Measurements from ENCODE around the gene NAV3.

NAV3 gene

DNA sequence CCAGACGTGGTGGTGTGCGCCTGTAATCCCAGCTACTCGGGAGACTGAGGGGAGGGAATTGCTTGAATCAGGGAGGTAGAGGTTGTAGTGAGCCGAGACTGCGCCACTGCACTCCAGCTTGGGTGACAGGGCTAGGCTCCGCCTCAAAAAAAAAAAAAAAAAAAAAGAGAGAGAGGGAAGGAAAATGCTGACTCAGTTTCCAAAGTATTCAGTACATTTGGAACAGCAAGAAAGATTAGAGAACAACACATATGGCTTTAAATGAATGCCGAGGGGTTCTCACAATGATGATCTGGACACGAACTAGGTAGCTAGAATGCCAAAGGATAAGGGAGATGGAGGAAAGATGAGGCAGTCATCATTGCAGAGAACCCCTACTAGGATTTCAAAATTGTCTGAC is 97.4 kb downstream of the NAV3 start:
- DNase-seq (ENCODE audit: low spot score), result no peak

DNA sequence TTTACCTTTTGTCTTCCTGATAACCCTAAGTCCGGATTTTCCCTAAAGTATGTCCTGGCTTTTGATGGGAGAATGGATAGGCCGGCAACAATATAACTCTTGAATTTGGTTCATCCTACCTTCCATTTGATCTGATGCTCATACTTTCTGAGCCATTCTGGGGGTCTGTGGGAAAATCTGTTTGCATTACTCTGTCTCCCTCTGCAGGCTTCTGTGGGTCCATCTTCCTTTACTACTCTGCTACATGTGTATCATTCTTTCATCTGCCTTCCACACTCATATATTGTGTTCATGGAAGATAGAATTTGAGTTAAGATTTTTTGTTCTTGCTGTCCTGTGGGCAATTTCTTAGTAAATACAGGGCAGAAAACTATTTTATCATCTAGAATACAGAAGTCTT is 101.5 kb downstream of the NAV3 start:
- DNase-seq (ENCODE audit: low spot score), result peak; percentile 40

DNA sequence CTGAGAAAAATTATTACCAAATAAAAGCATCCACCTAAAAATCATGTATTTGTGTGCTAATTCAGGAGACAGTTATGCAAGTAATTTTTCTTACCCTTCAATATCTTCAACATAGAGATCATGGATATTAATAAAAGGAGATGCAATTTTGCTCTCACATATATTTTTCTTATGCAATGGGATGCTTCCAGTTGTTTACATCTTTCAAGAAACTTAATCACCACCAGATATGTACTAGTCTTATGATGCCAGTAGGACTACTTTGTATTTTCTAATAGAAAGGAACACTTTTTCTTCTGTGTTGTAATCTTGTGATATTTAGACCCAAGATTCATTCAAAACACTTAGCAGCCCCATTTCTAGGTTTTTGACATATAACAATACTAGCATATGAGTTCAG is 107.6 kb downstream of the NAV3 start:
- no peak for DNase-seq (ENCODE audit: low spot score)

DNA sequence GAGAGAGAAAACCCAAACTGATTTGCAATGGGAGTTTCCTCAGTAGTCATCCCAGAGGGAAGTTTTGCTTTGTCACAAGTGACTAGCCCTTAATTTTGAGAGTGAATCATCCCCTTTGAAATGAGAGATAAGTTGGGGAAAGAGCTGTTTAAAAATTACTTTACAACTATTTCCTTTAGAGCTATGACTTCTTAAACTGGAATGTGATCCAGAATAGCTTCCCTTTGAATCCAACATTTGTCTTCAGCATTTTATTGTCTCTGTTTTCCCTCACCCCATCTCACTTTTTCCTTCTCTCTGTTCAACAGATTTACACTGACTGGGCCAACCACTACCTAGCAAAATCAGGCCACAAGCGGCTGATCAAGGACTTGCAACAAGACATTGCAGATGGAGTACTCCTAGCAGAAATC is 109.3 kb downstream of the NAV3 start:
- peak; percentile 13 for DNase-seq (ENCODE audit: low spot score)

DNA sequence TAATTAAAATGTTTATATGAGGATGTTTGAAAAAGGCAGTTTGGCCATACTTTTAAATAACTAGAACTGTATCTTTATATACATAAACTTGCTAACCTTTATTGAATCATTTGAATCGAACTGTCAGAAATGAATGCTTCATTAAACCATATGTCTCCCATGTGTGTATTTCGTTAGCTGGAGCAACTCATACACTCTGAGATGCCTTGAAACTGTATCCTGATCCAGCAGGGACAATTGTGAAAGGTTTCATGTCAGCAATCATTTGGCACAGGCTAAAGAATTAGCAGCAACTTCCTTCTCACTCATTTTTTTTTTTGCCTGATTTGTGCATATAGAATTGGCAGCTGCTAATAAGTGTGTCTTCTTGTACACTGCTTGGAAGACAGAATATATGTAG is 109.9 kb downstream of the NAV3 start:
- DNase-seq (ENCODE audit: low spot score), result no peak

DNA sequence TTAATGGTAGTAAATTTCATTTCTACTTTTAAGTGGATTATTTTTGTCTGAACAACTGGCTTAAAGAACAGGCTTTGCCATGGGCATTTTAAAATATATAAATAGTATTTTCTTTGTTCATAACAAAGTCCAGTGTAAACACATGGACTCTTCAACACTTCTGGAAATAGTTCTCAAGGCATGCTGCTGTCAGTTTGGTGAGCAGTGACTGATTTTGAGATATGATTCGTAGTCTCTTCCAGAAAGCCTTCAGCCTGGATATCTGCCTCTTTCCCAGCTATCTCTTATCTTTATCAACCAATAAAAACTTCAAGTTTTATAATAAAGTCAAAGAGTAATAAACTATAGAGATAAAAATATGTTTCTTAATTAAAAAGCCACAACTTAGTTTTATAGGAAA is 110.7 kb downstream of the NAV3 start:
- DNase-seq (ENCODE audit: low spot score), result no peak

DNA sequence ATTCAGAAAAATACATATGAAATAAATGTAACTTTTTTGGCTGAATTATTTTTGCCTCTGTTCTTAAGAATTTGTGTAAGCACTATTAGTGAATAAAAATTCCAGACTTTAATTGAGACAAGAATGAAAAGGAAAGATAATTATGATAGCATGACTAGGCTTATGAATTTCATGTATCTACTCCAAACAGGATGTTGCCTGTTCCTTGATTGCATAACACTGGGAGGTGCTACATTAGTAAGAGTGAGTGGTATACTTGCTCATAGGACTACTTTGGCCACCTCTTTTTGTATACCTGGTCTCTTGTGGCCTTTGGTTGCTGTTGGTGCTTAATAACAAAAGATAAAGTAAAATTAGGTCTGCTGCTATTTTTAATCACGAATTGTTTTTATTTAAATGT is 112.8 kb downstream of the NAV3 start:
- no peak for DNase-seq (ENCODE audit: low spot score)

DNA sequence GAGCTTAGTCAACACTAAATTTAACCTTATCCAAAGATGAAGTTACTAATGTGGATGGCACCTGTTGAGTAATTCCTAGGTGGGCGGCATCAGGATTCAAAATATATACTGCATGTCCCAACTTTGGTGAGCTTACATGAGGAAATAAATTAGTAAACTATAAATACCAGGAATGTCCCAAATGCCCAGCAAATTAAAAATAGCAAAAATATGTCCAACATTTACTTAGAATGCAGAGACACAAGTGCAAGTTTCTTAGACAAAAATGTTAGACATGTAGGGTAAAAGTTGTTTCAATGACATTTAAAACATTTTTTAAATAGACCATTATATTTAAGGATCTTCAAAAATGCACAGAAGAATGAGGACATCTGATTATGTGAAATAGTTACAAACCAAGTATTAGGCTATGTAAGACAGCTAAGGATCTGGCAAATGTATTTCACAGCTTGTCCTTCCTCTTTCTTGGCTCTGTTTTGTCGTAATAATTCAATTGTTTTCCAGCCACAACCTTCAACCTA is 115.9 kb downstream of the NAV3 start:
- DNase-seq (ENCODE audit: low spot score), result no peak

DNA sequence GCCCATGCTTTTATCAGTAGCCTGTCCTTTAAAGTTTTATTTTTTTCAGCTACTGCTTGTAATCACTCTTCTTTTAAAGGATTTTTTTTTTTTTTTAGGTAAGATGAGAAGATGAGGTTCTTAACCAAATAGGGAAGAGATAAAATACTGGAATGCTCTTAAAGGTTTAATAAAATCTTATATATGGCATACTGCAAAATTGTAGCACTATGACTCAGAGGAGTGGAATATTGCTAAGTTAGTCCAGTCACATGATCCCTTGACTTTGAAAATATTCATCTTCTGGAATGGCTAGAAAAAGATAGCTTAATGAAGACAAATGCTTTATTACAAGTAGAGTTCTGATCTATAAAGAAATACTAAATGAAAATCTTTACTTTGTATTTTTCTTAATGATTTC is 116.6 kb downstream of the NAV3 start:
- DNase-seq (ENCODE audit: low spot score), result no peak

DNA sequence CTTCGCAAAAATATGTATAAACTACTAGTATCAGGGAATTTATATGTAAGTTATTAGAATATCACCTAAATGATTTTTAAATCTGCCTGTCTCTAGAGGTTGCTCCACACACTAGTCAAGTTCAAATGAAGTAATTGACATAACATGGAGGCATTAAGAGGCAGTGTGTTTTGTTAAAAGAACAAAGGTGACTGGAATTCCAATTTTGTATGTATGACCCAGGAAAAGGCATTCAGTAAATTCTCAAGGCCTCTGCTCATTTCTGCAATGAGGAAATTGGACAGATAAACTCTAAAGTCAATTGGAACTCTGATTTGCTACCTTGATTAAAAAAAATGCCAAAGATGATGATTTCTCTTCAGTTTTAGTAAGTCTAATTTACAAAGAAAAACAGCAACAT is 117.1 kb downstream of the NAV3 start:
- DNase-seq (ENCODE audit: low spot score), result no peak

DNA sequence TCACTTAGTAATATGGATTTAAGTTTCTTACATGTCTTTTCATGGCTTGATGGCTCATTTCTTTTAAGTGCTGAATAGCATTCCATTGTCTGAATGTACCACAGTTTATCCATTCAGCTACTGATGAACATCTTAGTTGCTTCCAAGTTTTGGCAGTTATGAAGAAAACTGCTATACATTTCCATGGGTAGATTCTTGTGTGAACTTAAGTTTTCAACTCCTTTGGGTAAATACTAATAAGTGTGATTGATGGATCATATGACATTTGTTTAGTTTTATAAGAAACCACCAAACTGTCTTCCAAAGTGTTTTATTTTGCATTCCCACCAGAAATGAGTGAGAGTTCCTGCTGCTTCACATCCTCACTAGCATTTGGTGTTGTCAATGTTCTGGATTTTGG is 119.2 kb downstream of the NAV3 start:
- no peak for DNase-seq (ENCODE audit: low spot score)

DNA sequence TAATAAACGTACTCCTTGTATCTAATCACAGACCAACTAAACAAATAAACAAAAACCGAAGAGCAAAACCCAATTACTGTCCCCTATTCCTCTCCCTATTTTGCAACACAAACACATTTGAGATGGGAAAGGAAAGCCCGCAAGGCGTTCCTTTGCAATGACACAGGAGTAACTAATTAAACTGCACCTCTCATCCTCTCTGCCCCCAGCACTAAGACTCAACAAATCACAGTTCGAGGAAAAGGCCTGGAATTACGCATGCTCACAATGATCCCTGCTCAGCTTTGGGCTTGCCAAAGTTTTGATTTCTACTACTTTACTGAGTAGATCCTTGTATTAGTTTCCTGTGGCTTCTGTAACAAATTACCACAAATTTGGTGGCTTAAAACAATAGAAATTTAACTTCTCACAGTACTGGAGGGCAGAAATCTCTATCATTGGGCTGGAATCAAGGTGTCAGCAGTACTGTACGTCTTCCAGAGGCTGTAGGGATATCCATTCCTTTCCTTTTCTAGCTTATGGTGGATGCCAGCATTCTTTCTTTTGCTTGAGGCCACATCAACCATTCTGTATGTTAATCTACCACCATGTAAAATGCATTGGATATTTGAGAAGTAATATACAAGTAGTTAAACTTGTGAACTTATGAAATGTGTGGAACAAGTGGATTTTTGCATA is 123.0 kb downstream of the NAV3 start:
- no peak for DNase-seq (ENCODE audit: low spot score)

DNA sequence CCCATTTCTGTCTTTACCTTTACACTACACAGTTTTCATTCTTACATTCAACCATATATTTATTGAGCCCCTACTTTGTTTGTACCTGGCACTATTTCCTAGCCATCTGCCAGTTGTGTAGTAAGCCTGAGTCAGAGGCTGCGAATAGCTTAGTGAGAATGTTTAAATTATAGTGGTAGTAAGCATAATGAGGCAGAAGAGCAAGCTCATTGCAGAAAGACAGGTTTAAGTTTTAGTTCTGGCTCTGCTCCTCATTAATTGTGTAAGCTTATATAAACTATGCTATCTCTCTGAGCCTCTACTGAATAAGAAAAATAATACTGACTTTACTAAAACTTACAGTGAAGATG is 123.5 kb downstream of the NAV3 start:
- DNase-seq (ENCODE audit: low spot score), result no peak

DNA sequence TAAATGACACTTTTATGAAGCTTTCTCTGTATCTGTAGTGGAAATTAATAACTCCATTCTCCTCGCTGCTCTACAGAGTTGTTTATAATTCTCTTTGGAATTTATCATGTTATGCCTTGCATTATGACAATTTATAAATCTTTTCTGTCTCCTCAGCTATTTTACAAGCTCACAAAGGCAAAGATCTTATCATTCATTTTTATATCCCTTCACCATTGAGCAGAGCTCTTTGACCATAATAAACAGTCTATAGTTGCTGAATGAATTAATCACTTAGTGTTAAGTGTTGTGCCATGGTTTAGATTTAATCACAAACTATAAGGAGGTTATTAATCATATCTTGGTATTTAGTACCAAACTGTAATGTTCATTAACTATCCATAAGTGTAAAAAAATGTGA is 126.4 kb downstream of the NAV3 start:
- DNase-seq (ENCODE audit: low spot score), result no peak

DNA sequence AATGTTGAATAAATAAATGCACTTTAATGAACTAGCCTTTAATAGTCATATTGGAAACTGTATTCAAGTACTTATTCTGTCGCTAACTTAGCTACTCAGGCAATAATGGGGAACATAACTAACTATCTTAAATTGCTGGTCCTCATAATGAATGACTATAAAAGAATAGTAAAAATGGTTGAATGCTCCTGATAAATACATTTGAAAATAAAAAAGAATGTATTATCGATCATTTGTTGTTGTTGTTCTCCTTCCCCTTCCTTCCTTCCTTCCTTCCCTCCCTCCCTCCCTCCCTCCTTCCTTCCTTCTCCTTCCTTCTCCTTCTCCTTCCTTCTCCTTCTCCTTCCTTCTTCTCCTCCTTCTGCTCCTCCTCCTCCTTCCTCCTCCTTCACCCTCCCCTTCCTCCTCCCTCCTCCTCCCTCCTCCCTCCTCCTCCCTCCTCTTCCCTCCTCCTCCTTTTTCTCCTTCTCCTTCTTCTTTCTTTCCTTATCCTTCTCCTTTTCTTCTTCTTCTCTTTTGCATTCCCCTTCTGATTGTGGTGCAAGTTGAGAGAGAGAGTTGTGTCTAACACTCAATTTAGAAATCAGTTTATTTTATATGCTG is 133.0 kb downstream of the NAV3 start:
- DNase-seq (ENCODE audit: low spot score), result no peak

DNA sequence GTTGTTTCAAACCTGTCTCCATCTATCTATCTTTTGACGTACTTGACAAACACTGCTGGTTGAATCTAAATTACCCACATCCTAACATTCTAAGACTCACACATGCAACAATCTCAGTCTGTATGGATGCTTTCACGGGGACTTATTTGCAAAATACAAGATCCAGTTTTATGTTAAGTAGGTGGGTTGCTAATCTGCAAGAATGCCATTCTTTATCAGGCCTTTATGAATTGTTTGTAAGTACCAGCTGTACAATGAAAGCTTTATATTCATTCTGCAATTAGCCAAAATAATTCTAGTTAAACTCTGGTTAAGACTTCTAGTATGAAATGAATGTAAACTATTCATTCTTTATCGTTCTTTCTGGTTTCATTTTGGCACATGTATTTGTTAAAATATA is 135.1 kb downstream of the NAV3 start:
- DNase-seq (ENCODE audit: low spot score), result no peak

DNA sequence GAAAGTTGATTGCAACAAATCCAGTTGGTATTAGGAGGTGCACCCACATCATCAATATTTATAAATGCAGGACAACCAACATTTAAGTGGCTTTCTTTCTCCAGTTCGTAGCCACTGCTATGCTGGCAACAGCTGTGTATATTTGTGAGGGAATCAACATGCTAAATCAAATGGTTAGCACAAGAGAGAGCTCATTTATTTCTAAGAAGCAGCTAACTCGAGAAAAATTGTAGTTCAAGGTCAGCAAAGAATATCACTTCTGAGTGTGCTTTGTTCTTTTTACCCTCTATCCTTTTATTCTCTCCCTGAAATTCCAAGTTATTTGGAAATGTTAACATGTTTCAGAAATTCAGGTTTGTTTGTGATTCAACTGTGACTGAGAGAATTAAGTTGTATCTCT is 137.3 kb downstream of the NAV3 start:
- no peak for DNase-seq (ENCODE audit: low spot score)

DNA sequence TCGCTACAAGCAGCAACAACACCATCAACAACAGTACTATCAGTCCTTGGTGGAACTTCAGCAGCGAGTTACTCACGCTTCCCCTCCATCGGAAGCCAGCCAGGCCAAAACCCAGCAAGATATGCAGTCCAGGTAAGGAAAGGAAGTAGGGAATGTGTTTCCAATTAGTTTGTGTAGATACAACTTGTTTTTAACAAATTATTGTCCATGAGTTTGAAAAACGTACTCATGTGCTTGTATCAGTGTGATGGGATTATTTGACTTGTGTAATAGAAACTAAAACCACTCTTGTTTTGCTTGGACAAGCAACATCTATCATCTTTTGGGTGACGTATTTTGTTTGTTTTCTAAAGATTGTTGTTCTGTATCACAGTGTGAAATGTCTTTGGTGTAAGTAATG is 137.9 kb downstream of the NAV3 start:
- no peak for DNase-seq (ENCODE audit: low spot score)

DNA sequence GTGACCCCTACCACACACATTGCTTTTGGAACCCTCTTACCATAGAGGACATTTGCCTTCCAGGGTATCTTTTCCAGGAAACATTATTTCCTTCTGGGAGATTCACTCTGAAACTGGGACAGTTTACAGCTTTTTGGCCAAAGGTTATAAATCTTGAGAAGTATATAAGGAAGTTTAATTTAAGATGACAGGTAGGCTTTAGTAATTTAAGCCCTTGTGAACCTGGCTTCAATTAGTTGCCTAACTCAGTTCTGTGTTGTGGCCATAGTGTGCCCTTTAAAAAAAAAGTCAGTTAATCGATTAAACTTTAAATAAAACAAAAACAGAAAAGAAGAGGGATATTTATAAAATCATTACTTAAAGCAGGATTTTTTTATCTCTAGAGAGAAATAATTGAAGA is 142.9 kb downstream of the NAV3 start:
- no peak for DNase-seq (ENCODE audit: low spot score)

DNA sequence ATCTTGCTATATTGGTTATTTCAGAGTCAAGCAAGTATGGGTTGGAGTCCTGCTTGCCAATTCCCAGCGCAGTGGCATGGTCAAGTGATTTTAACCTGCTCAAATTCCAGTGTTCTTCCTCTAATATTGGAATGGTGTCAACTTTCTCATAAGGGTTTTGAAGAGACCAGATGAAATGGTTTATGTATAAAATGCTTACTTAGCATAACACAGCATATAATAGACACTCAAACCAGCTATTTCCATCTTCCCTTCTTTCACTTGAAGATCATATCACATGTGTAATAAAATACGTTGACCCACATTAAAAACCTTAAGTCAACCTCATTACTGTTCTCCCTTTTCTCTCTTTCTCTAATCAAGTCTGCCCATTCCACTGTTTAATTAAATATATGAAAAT is 144.0 kb downstream of the NAV3 start:
- DNase-seq (ENCODE audit: low spot score), result no peak

DNA sequence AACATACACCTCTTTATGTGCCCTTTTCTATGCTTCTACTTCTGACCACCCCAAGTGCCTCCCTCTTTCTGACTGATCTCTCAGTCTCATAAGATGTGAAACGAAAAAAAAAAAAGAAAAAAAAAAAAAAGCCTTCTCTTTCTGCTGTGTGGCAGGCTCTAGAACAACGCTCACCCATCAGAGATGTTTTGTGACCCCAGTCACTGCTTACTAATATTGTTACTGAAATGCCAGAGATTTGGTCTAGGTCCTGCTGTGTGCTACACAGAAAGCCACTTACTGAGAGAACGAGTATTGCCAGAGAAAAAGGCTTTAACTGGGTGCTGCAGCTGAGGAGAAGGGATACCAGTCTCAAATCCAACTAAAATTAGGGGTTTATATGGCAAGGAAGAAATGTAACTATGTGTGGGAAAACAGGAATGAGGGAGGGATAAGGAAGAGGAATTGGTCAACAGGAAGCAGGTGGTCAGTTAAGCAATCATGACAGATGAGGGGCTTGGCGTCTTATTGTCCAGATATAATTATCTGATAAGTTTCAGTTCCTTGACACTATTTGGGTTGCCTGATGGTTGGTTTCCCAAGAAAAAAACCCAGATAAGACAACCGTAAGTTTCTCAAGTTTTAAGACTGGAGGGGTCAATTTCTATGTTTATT is 149.0 kb downstream of the NAV3 start:
- DNase-seq (ENCODE audit: low spot score), result no peak

DNA sequence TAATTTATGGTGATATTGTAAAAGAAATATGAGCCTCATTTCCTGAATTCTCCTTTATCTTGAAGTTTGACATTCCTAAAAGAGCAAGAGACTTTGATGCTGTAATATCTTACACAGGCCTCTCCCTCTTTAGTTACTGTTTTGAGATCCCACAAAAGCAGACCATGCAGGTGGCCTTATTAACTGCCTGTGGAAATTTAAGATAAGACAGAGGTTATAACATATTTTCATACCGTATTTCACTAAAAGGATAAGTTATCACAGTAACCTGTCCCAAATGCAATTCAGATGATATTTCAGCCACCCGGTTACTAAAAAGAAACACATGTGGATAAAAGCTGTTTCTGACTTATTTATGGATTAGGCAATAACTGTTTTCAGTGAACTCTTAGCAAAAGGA is 150.1 kb downstream of the NAV3 start:
- no peak for DNase-seq (ENCODE audit: low spot score)

DNA sequence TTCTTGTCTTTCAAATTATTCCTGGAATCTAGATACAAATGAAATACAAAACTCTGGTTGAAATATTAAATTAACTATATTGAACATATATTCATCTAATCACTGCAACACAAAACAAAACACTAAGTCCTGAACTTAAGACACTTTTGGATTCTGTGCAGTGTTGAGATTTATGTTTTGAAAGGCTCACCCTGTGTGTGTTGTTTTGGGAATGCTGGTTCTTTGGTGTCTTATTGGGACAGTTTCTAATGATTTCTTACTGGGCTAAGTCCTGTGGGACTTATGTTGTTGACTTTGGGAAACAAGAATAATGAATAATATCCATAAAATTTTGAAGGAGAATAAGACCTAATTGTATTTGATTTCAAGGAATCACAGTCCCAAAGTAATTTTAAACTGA is 153.2 kb downstream of the NAV3 start:
- DNase-seq (ENCODE audit: low spot score), result no peak

DNA sequence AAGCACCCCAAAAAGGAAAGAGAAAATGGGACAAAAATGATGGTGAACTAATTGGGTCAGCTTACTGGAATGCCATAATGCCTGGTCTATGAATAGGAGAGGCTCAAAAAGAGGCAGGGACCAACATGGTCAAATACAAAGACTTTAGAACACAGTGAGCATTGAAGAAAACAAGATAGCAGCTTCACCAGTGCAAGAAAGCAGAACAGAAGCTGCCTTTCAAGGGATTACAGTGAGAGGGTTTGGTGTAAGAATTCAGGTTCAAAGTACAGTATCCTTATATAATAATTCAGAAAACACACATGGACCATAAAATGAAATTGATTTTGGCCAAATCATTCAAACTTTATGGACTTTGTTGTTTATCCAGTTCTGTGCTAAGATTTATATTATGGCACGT is 162.1 kb downstream of the NAV3 start:
- DNase-seq (ENCODE audit: low spot score), result no peak
